Ovary (tissue), 3 donors: ENCODE data around the gene SMAD9.

Source experiments
- CTCF ChIP-seq, 3 donors: fragments of 450-650 bp in 2 of 3; fragments of 200-600 bp in 1 of 3; IDR thresholded peaks; one replicate each; pipeline versions ENCODE4 v1.5.1 to v1.8.0; 2016 to 2022; ENCODE audit warnings: antibody characterized with exemption in 3 of 3, mild to moderate bottlenecking in 1 of 3
- EP300 ChIP-seq: sonication (generic); formaldehyde crosslinking; IDR thresholded peaks from one replicate; pipeline ENCODE4 v1.6.1; 2017; ENCODE audit warnings: antibody characterized with exemption
- POLR2A ChIP-seq: fragments of 450-650 bp; IDR thresholded peaks from one replicate; pipeline ENCODE4 v1.6.1; 2017; ENCODE audit warnings: antibody characterized with exemption, mild to moderate bottlenecking, moderate library complexity
- donor health status: DM: no; HTN: no; CAD: no.

- TF ChIP-seq EP300: no peak
- TF ChIP-seq CTCF (IDR thresholded peaks at IDR 0.05): no peak
- TF ChIP-seq POLR2A: no peak
These were observed 113.9 kb downstream of the SMAD9 start for GRCh38 chr13:36806102-36806501.
